ENCODE results near the gene IMPA2. TPM values are rescaled to one million over a fixed set of nuclear protein-coding genes. Genes with fewer than 3 reads are reported as not detected.

IMPA2 gene
- total and polyA plus RNA-seq, 2 of the 13 experiments (the other 11 are each of a cell fraction or from before 2014, with no cell fraction given): 37.8 to 71.8 TPM

GRCh38 chr18:11955239-11956029, 25.9 kb upstream of the IMPA2 start (continued):
- TF ChIP-seq CEBPB (IDR thresholded peaks at IDR 0.05; ENCODE audit: borderline replicate concordance, low read depth, low read length) (peak; percentile 95), PBX2 (CRISPR knock-in tag; IDR thresholded peaks at IDR 0.05) (no peak), ZNF512 (CRISPR knock-in tag; IDR thresholded peaks at IDR 0.05) (no peak), KDM3A (CRISPR knock-in tag; IDR thresholded peaks at IDR 0.05; ENCODE audit: low read depth) (no peak), ZNF709 (CRISPR knock-in tag; IDR thresholded peaks at IDR 0.05) (no peak), TFE3 (CRISPR knock-in tag; IDR thresholded peaks at IDR 0.05) (no peak), CREM (IDR thresholded peaks at IDR 0.05) (peak; percentile 41; the same call in 1 of the 2 replicates), CREM (CRISPR knock-in tag; IDR thresholded peaks at IDR 0.05) (no peak), POLR2AphosphoS5 (IDR thresholded peaks at IDR 0.05; ENCODE audit: low read depth, low read length) (no peak), ZNF275 (CRISPR knock-in tag; IDR thresholded peaks at IDR 0.05; ENCODE audit: borderline replicate concordance) (no peak), ZNF160 (CRISPR knock-in tag; IDR thresholded peaks at IDR 0.05) (no peak), TARDBP (CRISPR knock-in tag; IDR thresholded peaks at IDR 0.05) (peak; percentile 52; the same call in 1 of the 2 replicates), GATA4 (IDR thresholded peaks at IDR 0.05; ENCODE audit: borderline replicate concordance, low read depth) (no peak), ERF (CRISPR knock-in tag; IDR thresholded peaks at IDR 0.05) (peak; percentile 48; the same call in 1 of the 2 replicates), ZSCAN22 (CRISPR knock-in tag; IDR thresholded peaks at IDR 0.05) (no peak), LBX2 (CRISPR knock-in tag; IDR thresholded peaks at IDR 0.05; ENCODE audit: borderline replicate concordance) (no peak), ZNF367 (CRISPR knock-in tag; IDR thresholded peaks at IDR 0.05; ENCODE audit: borderline replicate concordance) (no peak), TFDP2 (CRISPR knock-in tag; IDR thresholded peaks at IDR 0.05) (no peak), FOSL1 (CRISPR knock-in tag; IDR thresholded peaks at IDR 0.05; ENCODE audit: borderline replicate concordance) (peak; percentile 80; the same call in 1 of the 2 replicates), BCL3 (CRISPR knock-in tag; IDR thresholded peaks at IDR 0.05) (no peak), PHF21A (CRISPR knock-in tag; IDR thresholded peaks at IDR 0.05) (peak; percentile 53; the same call in 1 of the 2 replicates), ZNF816 (CRISPR knock-in tag; IDR thresholded peaks at IDR 0.05; ENCODE audit: borderline replicate concordance) (no peak)

Measured in HepG2 (cell line).